Psoas muscle (tissue), 8 donors: ENCODE measurements around the gene STYXL2. TPM values are rescaled to one million over a fixed set of nuclear protein-coding genes. Genes with fewer than 3 reads are reported as not detected.

Experiments used
- ATAC-seq, 4 donors: fragments of 200-7000 bp; cut with Tn5 transposase; one replicate each; pipeline ENCODE4 v1.9.1; 2020; ENCODE audit warnings: moderate library complexity in 3 of 4, mild to moderate bottlenecking in 2 of 4
- DNase-seq, 2 donors: peaks; one replicate each; pipeline ENCODE4 v3.0.0-alpha.2; 2020
- H3K27ac ChIP-seq: fragments of 200-600 bp; one replicate; pipeline ENCODE4 v1.8.0; 2022
- H3K27me3 ChIP-seq, 3 donors: fragments of 200-600 bp in 1 of 3; one replicate each; pipeline versions ENCODE4 v1.6.1 to v1.8.0; 2013 to 2022; ENCODE audit warnings: low read length in 2 of 3, mild to moderate bottlenecking in 2 of 3, moderate library complexity in 1 of 3; ENCODE audit not compliant: insufficient read depth in 3 of 3
- H3K36me3 ChIP-seq, 2 donors: fragments of 200-600 bp in 1 of 2; one replicate each; pipeline versions ENCODE4 v1.6.1 to v1.8.0; 2013 to 2022; ENCODE audit warnings: low read depth in 1 of 2, mild to moderate bottlenecking in 1 of 2, moderate library complexity in 1 of 2; ENCODE audit not compliant: insufficient read depth in 1 of 2
- H3K4me1 ChIP-seq: fragments of 200-600 bp; one replicate; pipeline ENCODE4 v1.8.0; 2022
- H3K4me3 ChIP-seq: fragments of 200-600 bp; one replicate; pipeline ENCODE4 v1.8.0; 2022; ENCODE audit warnings: mild to moderate bottlenecking
- H3K9me3 ChIP-seq: fragments of 200-600 bp; one replicate; pipeline ENCODE4 v1.8.0; 2022
- CTCF ChIP-seq: fragments of 200-600 bp; IDR thresholded peaks from one replicate; pipeline ENCODE4 v1.8.0; 2022; ENCODE audit warnings: antibody characterized with exemption
- WGBS, 3 donors: extraction: QIAGEN DNeasy Blood & Tissue Kit; methylation state at CpG; one replicate each; pipeline versions ENCODE4 v1.1.6 to v1.1.7; 2013; 5-methylcytosine and 5-hydroxymethylcytosine counted together
- intact Hi-C, 2 donors: fragments of 100-400 bp; cut with DNase I; formaldehyde crosslinking; loops; one replicate each; pipeline versions ENCODE4 v1.11.0 to v1.14.2; 2022
- polyA plus RNA-seq, 3 donors: library from polyadenylated mRNA; stranded (reverse); fragments of 200-250 nt; gene quantifications; one replicate each; pipeline ENCODE4 v1.2.3, GENCODE V29; 2013
- total RNA-seq, 4 donors: library from RNA; stranded (reverse); fragmentation: NEBNext Ultra II Directional in 2 of 4; extraction: Animal tissue kit (Norgen Biotek cat#: 25700) in 2 of 4; gene quantifications; one replicate each; pipeline versions ENCODE4 v1.2.1 to v1.2.4, GENCODE V29; 2021 to 2023
- donor health status: healthy with polysubstance abuse.
- donor health status: DM: no; HTN: no; CAD: no; lungs with moderate emphysema.
- donor health status: Bipolar disorder and iron deficiency.
- donor health status: healthy.
- donor health status: DM: yes; HTN: yes; CAD: no.
- donor health status: DM: no; HTN: no; CAD: no.
- donor health status: DM: no; HTN: no; CAD: no.
- donor health status: DM: yes; HTN: yes; CAD: no.

Gene STYXL2
- total and polyA plus RNA-seq, 7 donors = 15.2 to 205 (median 134) TPM

- 80 to 88% (median 83%) methylated on average over 8 of the region's 8 CpGs for WGBS, 3 donors
These were observed 28.4 kb upstream of the STYXL2 start for GRCh38 chr1:167065471-167065870.

GRCh38 chr1:167066333-167067122, 27.3 kb upstream of the STYXL2 start:
- Histone ChIP-seq H3K9me3 (no peaks in the 10 kb centered on the region), H3K27ac (no peak overlapping the region), H3K4me3 (peak overlapping the region; percentile 59), H3K36me3 (no peaks in the 10 kb centered on the region), H3K4me1 (no peaks in the 10 kb centered on the region), H3K27me3 (no peaks in the 10 kb centered on the region)
- intact Hi-C loops = loop anchor here (1.0 to 5.0 kb wide), 7 partner anchors 60 to 466 kb away; no protein-coding TSS in a partner anchor
- 7 to 8% (median 8%) methylated on average over 31 of the region's 31 CpGs for WGBS, 3 donors
- peak; percentile 72 to 88 for DNase-seq
- peak; percentile 93 to 100 (median 96) for ATAC-seq
- peak; percentile 99 for TF ChIP-seq CTCF

More at GRCh38 chr1:167065471-167065870, 28.4 kb upstream of the STYXL2 start:
- H3K4me3 ChIP-seq = no peak overlapping the region
- H3K4me1 ChIP-seq = no peaks in the 10 kb centered on the region
- no peaks in the 10 kb centered on the region for H3K36me3 ChIP-seq
- H3K9me3 ChIP-seq = no peaks in the 10 kb centered on the region
- no peak for TF ChIP-seq CTCF
- intact Hi-C loops = loop anchor here (5.0 kb wide), 4 partner anchors 62 to 467 kb away; no protein-coding TSS in a partner anchor
- DNase-seq (no peak), ATAC-seq (no peak)
- H3K27ac ChIP-seq = no peak overlapping the region
- H3K27me3 ChIP-seq = no peaks in the 10 kb centered on the region

- 82 to 87% (median 84%) methylated on average over 3 of the region's 3 CpGs for WGBS, 3 donors
- no peak for TF ChIP-seq CTCF
- Histone ChIP-seq H3K4me3 (no peak overlapping the region), H3K4me1 (no peaks in the 10 kb centered on the region), H3K27ac (no peak overlapping the region), H3K36me3 (no peaks in the 10 kb centered on the region), H3K27me3 (no peaks in the 10 kb centered on the region), H3K9me3 (no peaks in the 10 kb centered on the region)
- DNase-seq = no peak
- no peak for ATAC-seq
- intact Hi-C loops = loop anchor here (2.0 to 5.0 kb wide), 6 partner anchors 59 to 464 kb away; no protein-coding TSS in a partner anchor
These were observed 26.0 kb upstream of the STYXL2 start for GRCh38 chr1:167067904-167068303.

- TF ChIP-seq CTCF = no peak
- ATAC-seq (no peak), DNase-seq (no peak)
- intact Hi-C loops = loop anchor here (5.0 kb wide), 4 partner anchors 59 to 464 kb away; no protein-coding TSS in a partner anchor
- H3K9me3 ChIP-seq = no peaks in the 10 kb centered on the region
- WGBS, 3 donors = 88 to 93% (median 90%) methylated on average over 13 of the region's 13 CpGs
- H3K27me3 ChIP-seq = no peaks in the 10 kb centered on the region
- H3K36me3 ChIP-seq = no peaks in the 10 kb centered on the region
- H3K4me3 ChIP-seq = no peak overlapping the region
- H3K4me1 ChIP-seq = no peaks in the 10 kb centered on the region
- no peak overlapping the region for H3K27ac ChIP-seq
These were observed 25.1 kb upstream of the STYXL2 start for GRCh38 chr1:167068761-167069160.
